ENCODE measurements around the gene SKP2.

- TF ChIP-seq CTCF (IDR thresholded peaks at IDR 0.05) (no peak), POLR2A (IDR thresholded peaks at IDR 0.05) (no peak)
Observed at GRCh38 chr5:36108758-36109460, 43.0 kb upstream of the SKP2 start.
